ENCODE measurements around the gene CD247.

CD247 gene

GRCh38 chr1:167463080-167463479, 55.2 kb downstream of the CD247 start:
- DNase-seq (ENCODE audit: low read depth in 2 of 2): no peak

GRCh38 chr1:167462341-167462740, 56.0 kb downstream of the CD247 start:
- DNase-seq (ENCODE audit: low read depth in 2 of 2): no peak

GRCh38 chr1:167460836-167461235, 57.5 kb downstream of the CD247 start:
- DNase-seq (ENCODE audit: low read depth in 2 of 2): no peak

GRCh38 chr1:167457936-167458584, 60.3 kb downstream of the CD247 start:
- no peak for DNase-seq (ENCODE audit: low read depth in 2 of 2)

DNA sequence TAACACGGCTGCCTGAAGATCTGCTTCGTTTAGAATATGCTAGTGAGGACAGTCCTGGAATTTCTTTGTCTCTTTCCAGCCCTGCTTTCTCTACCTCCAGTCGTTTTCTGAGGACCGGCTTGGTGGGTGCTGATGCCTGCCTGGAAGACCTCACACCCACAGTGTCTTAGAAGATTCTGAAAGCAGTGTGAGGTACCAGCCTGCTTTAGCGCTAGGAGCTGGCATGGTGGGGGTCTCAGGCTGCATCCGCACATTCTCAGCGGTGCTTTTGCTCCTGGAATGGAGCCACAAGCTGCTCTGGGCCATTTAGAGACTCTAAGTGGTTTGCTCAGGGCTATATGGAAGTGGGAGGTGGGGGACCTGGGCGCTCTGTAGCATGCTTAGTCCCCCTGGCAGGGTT, 61.4 kb downstream of the CD247 start:
- no peak for DNase-seq (ENCODE audit: low read depth in 2 of 2)

DNA sequence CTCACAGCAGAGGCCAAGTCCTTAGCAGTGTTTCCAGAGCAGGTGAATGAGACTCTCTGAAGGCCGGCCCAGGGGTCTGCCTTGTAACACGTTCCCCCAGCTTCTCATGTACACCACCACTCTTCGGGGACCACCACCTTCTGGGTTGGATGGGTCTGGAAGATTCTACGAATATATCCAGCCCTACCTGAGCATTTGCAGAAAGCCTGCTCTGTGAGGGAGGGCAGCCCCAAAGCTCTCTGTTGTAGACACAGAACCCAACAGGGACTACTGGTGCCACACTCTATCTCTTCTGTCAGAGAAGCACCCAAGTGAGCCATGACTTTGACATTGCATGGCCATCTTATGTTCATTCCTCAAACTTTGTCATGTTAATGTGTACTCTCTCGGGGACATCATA, 61.8 kb downstream of the CD247 start:
- no peak for DNase-seq (ENCODE audit: low read depth in 2 of 2)

GRCh38 chr1:167455786-167456446, 62.4 kb downstream of the CD247 start:
- peak in 1 of 2 donors; percentile 37 for DNase-seq (ENCODE audit: low read depth in 2 of 2)

DNA sequence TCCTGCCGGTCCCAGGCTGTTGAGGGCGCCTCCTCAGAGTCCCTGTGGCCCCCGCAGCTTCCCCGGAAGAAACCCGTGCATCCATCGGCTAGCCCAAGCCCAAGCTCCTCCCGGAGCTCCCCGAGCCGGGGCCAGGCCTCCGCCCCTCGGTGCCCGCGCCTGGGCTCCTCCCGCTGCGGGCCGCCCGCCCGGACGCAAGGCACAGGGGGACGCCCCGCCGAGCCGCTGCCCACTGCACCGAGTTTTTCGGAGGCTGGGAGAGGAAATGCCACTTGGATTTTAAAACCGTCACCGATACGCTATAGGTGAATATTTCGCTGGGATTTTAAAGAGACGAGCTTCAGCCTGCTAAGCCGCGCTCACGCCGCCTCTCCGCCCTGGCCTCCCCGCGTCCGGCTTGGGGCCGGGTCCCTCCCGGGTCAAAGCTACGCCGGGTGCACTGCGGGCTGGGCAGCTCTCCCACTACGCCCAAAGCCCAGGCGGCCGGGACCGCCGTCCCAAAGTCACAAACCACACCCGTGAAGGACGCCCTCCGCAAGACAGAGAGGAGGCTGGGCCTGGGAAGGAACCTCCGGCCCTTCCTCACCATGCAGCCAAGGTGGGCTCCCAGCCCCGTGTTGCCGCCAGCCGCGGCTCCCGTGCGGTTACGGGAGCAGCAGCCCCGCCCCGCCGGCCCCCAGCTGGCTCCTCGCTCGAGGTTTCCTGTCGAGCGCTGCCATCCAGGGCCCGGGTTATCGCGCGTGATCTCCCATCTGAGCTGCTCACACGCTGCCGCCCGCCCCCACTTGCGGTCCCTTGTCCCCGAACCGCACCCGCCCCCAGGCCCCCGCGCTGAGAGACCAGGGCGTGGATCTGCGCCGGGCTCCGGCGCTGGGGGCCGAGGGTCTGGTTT, 63.2 kb downstream of the CD247 start:
- peak; percentile 66 to 74 for DNase-seq (ENCODE audit: low read depth in 2 of 2)

- no peak for DNase-seq (ENCODE audit: low read depth in 2 of 2)
Measured at GRCh38 chr1:167454304-167454893, 63.9 kb downstream of the CD247 start.

- DNase-seq (ENCODE audit: low read depth in 2 of 2): no peak
Measured at GRCh38 chr1:167453123-167453522, 65.2 kb downstream of the CD247 start.

DNA sequence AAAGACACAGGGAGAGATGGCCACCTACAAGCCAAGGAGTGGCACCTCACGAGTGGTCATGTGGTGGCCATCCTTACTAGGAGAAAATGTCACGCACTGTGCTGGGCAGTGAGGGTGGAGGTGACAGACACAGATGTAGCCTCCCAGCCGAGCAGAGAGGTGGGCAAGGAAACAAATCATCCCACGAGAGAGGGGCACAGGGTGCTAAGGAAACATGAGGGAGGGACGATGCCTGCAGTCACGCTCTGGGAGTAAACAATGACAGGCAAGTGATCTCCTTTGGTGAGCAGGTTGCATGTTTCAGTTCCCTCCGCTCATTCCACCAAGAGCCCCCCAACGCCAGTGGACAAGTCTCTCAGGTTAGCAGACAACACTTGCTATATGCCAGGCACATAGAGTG, 65.8 kb downstream of the CD247 start:
- no peak for DNase-seq (ENCODE audit: low read depth in 2 of 2)

DNA sequence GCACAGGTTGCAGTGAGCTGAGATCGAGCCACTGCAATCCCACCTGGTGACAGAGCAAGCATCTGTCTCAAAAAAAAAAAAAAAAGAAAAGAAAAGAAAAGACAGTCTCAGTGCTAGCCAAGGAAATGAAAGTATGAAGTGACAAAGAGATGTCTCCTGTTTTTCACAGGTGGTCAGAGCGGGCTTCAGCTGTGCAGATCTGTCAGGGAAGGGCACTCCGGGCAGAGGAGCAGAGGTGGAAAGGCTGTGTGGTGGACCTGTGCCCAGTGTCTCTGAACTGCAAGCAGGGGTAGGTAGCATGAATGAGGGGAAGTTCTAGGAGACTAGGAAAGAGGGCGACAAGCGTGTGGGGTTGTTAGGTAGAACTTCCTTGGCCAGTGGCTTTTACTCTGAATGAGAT, 67.5 kb downstream of the CD247 start:
- DNase-seq (ENCODE audit: low read depth in 2 of 2): no peak

DNA sequence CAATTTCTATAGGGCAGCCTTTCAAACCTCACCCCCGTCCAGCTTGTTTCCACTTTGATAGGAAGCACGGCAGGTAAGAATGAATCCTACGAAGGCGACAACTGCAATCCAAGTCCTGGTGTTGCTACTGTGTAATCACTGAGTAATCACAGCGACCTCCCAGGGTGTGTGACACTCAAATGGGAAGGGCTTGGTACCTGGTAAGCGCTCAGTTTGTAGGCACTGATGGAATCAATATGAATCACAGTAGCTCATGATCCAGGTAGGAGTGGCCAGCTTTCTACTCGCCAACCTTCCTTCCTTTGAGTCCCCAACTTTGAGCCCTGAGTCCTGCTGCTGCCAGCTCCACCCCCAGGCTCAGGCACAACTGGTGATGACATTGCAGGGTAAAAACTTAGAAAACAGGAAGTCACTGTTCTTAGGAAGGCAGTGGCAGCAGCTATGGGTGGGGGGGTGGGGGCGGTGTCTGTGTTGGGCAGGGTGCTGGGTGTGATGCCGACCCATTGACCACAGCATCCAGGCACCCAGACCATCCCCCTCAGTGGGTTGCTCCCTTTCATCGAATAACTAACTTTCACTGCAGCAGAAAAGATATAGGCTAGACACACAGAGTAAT, 70.7 kb downstream of the CD247 start:
- peak; percentile 57 to 70 for DNase-seq (ENCODE audit: low read depth in 2 of 2)

DNA sequence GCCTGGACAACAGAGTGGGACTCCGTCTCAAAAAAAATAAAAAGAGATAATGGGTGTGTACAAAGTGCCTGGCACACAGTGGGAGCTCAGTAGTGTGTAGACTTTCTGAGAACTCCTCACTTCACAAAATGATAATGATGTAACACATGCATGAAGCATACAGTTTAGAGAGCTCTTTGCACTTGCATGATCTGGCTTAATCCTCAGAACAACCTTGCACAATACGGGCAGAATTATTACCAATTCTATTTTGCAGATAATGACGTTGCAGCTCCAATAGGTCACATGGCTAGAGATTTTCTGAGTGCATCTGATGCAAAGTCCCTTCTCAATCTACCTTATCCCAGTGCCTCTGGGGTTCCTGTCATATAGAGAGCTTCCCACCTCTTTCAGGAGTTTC, 71.4 kb downstream of the CD247 start:
- no peak for DNase-seq (ENCODE audit: low read depth in 2 of 2)

DNA sequence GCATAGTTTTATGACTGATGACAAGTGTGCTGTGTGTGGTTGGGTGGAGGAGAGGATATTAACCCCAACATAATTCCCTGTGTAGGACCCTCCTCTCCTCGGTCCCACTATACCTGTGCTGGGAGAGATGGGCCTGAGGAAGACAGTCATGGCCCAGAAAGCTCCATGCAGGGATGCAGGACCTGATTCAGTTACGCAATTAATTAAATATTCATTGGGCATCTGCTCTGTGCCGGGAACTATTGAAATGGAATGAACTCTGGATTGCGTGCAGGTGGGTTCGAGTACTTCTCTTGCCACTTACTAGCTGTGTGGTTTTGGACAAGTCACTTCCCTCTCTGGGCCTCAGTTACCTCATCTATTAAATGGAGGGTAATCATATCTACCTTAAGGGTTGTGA, 74.6 kb downstream of the CD247 start:
- DNase-seq (ENCODE audit: low read depth in 2 of 2): no peak

- no peak for DNase-seq (ENCODE audit: low read depth in 2 of 2)
Measured at GRCh38 chr1:167442854-167443565, 75.3 kb downstream of the CD247 start.

- DNase-seq (ENCODE audit: low read depth in 2 of 2): peak; percentile 85 to 88
Measured at GRCh38 chr1:167442142-167442848, 76.0 kb downstream of the CD247 start.

GRCh38 chr1:167441222-167441621, 77.1 kb downstream of the CD247 start:
- DNase-seq (ENCODE audit: low read depth in 2 of 2): no peak

DNA sequence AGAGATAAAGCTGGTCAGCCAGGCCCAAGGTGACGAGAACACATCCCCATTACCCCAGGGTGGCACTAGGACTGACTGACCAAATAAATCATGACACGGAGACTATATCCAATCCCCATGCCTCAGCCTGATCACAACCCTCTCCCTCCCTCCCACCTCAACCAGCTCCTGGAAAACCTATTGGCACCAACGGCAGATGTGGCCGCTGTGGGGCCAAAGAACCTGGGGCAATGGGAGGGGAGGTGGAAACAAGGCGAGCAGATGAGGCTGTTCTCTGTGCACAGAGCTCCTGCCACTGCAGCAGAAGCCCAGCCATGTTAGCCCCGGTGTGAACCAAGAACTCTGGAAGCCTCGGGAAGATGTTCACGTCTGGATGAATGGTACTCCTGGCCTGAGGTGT, 77.6 kb downstream of the CD247 start:
- no peak for DNase-seq (ENCODE audit: low read depth in 2 of 2)

GRCh38 chr1:167440345-167440744, 78.0 kb downstream of the CD247 start:
- no peak for DNase-seq (ENCODE audit: low read depth in 2 of 2)

Measured in stimulated activated CD4-positive, alpha-beta T cell treated with anti-CD3 and anti-CD28 coated beads, Interleukin-4, amount 100 ng/mL, for 48 hours (primary cell).